H1 (cell line): Measurements from ENCODE around the gene PIEZO1. TPM values are rescaled to one million over a fixed set of nuclear protein-coding genes. Genes with fewer than 3 reads are reported as not detected.

Experiments used
- CTCF ChIA-PET: fragments of 300-600 bp; sonication (Branson Sonifier 250); formaldehyde crosslinking; loops from one replicate; lab custom pipeline; 2021; ENCODE audit not compliant: partially characterized antibody; lab: Charles Lee
- POLR2A ChIA-PET: fragments of 300-600 bp; sonication (Branson Sonifier 250); formaldehyde crosslinking; loops from one replicate; lab custom pipeline; 2021; ENCODE audit warnings: inconsistent platforms; ENCODE audit not compliant: partially characterized antibody; lab: Charles Lee
- DNase-seq, 2 experiments: peaks; one replicate each; pipeline versions ENCODE4 v3.0.0 to v3.0.0-alpha.2; 2010 to 2022; ENCODE audit warnings: low spot score in 2 of 2, low read depth in 1 of 2, mixed read lengths in 1 of 2
- FAIRE-seq: peaks from 2 replicates; lab custom pipeline; 2011; peaks lifted over from hg19 to GRCh38; lab: Jason Lieb, UNC
- H2AFZ ChIP-seq: 2 replicates; pipeline ENCODE4 v1.8.1; 2012; ENCODE audit warnings: low read length, inconsistent platforms
- H2AK5ac ChIP-seq: 2 replicates; pipeline ENCODE4 v1.6.1; 2013; ENCODE audit warnings: low read depth, low read length
- H2BK120ac ChIP-seq: replicated peaks from 2 replicates; pipeline ENCODE3; 2013; ENCODE audit warnings: low read depth, low read length, inconsistent platforms
- H2BK12ac ChIP-seq: 2 replicates; pipeline ENCODE4 v1.6.1; 2013; ENCODE audit warnings: low read depth, low read length
- H2BK15ac ChIP-seq: 2 replicates; pipeline ENCODE4 v1.6.1; 2013; ENCODE audit warnings: low read length
- H2BK20ac ChIP-seq: 2 replicates; pipeline ENCODE4 v1.6.1; 2013; ENCODE audit warnings: low read length
- H2BK5ac ChIP-seq: 2 replicates; pipeline ENCODE4 v1.6.1; 2013; ENCODE audit warnings: low read depth, low read length
- H3K14ac ChIP-seq: 2 replicates; pipeline ENCODE4 v1.6.1; 2013; ENCODE audit warnings: inconsistent platforms; ENCODE audit not compliant: insufficient read length
- H3K18ac ChIP-seq: 2 replicates; pipeline ENCODE4 v1.6.1; 2013; ENCODE audit warnings: low read length; ENCODE audit errors: extremely low read depth
- H3K23ac ChIP-seq: 2 replicates; pipeline ENCODE4 v1.6.1; 2013; ENCODE audit warnings: inconsistent platforms; ENCODE audit not compliant: insufficient read length
- H3K23me2 ChIP-seq: 2 replicates; pipeline ENCODE4 v1.6.1; 2013; ENCODE audit warnings: low read depth, low read length
- H3K27ac ChIP-seq: 2 replicates; pipeline ENCODE4 v1.6.1; 2011; ENCODE audit warnings: low read depth, low read length, inconsistent platforms
- H3K27me3 ChIP-seq, 4 experiments: replicated peaks in 1 of 4; 1 replicate in 1 of 4; 2 replicates in 3 of 4; pipeline versions ENCODE4 v1.6.1 to v1.8.1; 2011 to 2013; ENCODE audit warnings: low read length in 3 of 4, mild to moderate bottlenecking in 3 of 4, inconsistent platforms in 2 of 4, mixed read lengths in 2 of 4, moderate library complexity in 1 of 4; ENCODE audit not compliant: control insufficient read depth in 3 of 4, insufficient read depth in 3 of 4; ENCODE audit errors: extremely low read depth in 1 of 4
- H3K36me3 ChIP-seq, 4 experiments: 2 replicates each; pipeline versions ENCODE4 v1.6.1 to v1.8.1; 2011 to 2013; ENCODE audit warnings: mild to moderate bottlenecking in 4 of 4, low read length in 3 of 4, moderate library complexity in 2 of 4, control low read depth in 1 of 4, inconsistent platforms in 1 of 4; ENCODE audit not compliant: insufficient read depth in 4 of 4, control insufficient read depth in 2 of 4
- H3K4ac ChIP-seq: replicated peaks from 2 replicates; pipeline ENCODE3; 2013; ENCODE audit warnings: low read length, low read depth, mixed read lengths, inconsistent platforms; ENCODE audit not compliant: insufficient read length
- H3K4me1 ChIP-seq, 4 experiments: replicated peaks in 1 of 4; 1 replicate in 1 of 4; 2 replicates in 3 of 4; pipeline versions ENCODE4 v1.6.1 to v1.8.1; 2011 to 2013; ENCODE audit warnings: low read length in 3 of 4, inconsistent platforms in 2 of 4, mixed read lengths in 1 of 4; ENCODE audit not compliant: insufficient read depth in 4 of 4, control insufficient read depth in 3 of 4
- H3K4me2 ChIP-seq, 2 experiments: 2 replicates each; pipeline versions ENCODE4 v1.6.1 to v1.8.1; 2011 to 2013; ENCODE audit warnings: low read depth in 2 of 2, low read length in 2 of 2, control low read depth in 1 of 2, inconsistent platforms in 1 of 2, mild to moderate bottlenecking in 1 of 2; ENCODE audit not compliant: insufficient read depth in 1 of 2
- H3K4me3 ChIP-seq, 4 experiments: fragments of 200-600, 300-600 bp in 1 of 4; sonication (generic), shearing (Covaris generic), sonication (Bioruptor Twin) in 1 of 4; 2 replicates each; pipeline versions ENCODE4 v1.5.1 to v1.8.1; 2011 to 2016; ENCODE audit warnings: low read length in 4 of 4, low read depth in 3 of 4, control low read depth in 2 of 4, inconsistent platforms in 2 of 4, mild to moderate bottlenecking in 2 of 4, mixed read lengths in 1 of 4, moderate library complexity in 1 of 4; ENCODE audit not compliant: insufficient read depth in 2 of 4; ENCODE audit errors: extremely low read depth in 1 of 4
- H3K56ac ChIP-seq: replicated peaks from 2 replicates; pipeline ENCODE3; 2013; ENCODE audit warnings: low read depth, mild to moderate bottlenecking, mixed read lengths, low read length, inconsistent platforms; ENCODE audit not compliant: insufficient read length
- H3K79me1 ChIP-seq: 2 replicates; pipeline ENCODE4 v1.6.1; 2013; ENCODE audit warnings: low read depth, low read length, control low read depth
- H3K79me2 ChIP-seq, 2 experiments: 2 replicates each; pipeline versions ENCODE4 v1.6.1 to v1.8.1; 2012 to 2013; ENCODE audit warnings: low read length in 2 of 2, mild to moderate bottlenecking in 2 of 2, inconsistent platforms in 1 of 2; ENCODE audit not compliant: insufficient read depth in 2 of 2, control insufficient read depth in 1 of 2
- H3K9ac ChIP-seq, 4 experiments: replicated peaks in 1 of 4; 1 replicate in 1 of 4; 2 replicates in 3 of 4; pipeline versions ENCODE4 v1.6.1 to v1.8.1; 2011 to 2013; ENCODE audit warnings: low read depth in 3 of 4, low read length in 3 of 4, control low read depth in 2 of 4, mild to moderate bottlenecking in 2 of 4, moderate library complexity in 2 of 4, inconsistent platforms in 1 of 4; ENCODE audit errors: extremely low read depth in 1 of 4
- H3K9me3 ChIP-seq, 2 experiments: 2 replicates each; pipeline versions ENCODE4 v1.6.1 to v1.8.1; 2012 to 2013; ENCODE audit warnings: mild to moderate bottlenecking in 2 of 2, moderate library complexity in 2 of 2, control low read depth in 1 of 2, inconsistent platforms in 1 of 2, low read depth in 1 of 2, low read length in 1 of 2, mixed read lengths in 1 of 2; ENCODE audit not compliant: insufficient read depth in 2 of 2
- H4K20me1 ChIP-seq, 2 experiments: replicated peaks in 1 of 2; 2 replicates each; pipeline versions ENCODE3 to v1.8.1; 2011 to 2013; ENCODE audit warnings: inconsistent platforms in 2 of 2, low read length in 2 of 2, mild to moderate bottlenecking in 1 of 2; ENCODE audit not compliant: insufficient read depth in 2 of 2, control insufficient read depth in 1 of 2
- H4K5ac ChIP-seq: 2 replicates; pipeline ENCODE4 v1.6.1; 2013; ENCODE audit warnings: low read length, low read depth, mixed read lengths, inconsistent platforms; ENCODE audit not compliant: insufficient read length
- H4K8ac ChIP-seq: 2 replicates; pipeline ENCODE4 v1.8.0; 2013; ENCODE audit warnings: mild to moderate bottlenecking, moderate library complexity, low read length, inconsistent platforms; ENCODE audit not compliant: insufficient read depth; ENCODE audit errors: extremely low read depth
- H4K91ac ChIP-seq: replicated peaks from 2 replicates; pipeline ENCODE3; 2013; ENCODE audit warnings: low read length, mixed read lengths, inconsistent platforms; ENCODE audit not compliant: insufficient read length
- POLR2AphosphoS5 ChIP-seq: IDR thresholded peaks from 2 replicates; pipeline ENCODE4 v1.6.1; 2011; ENCODE audit warnings: low read depth, low read length
- TBP ChIP-seq: IDR thresholded peaks from 2 replicates; pipeline ENCODE4 v1.6.1; 2011; ENCODE audit warnings: low read depth, low read length, improper control_type of control experiment
- WGBS, 2 experiments: shearing (Covaris generic) in 1 of 2; methylation state at CpG; one replicate each; pipeline versions ENCODE4 v1.1.6 to v1.1.7; 2013 to 2015; ENCODE audit warnings: low lambda C conversion rate in 2 of 2, mixed read lengths in 2 of 2, inconsistent platforms in 1 of 2, low coverage in 1 of 2, missing lambda C conversion rate in 1 of 2; ENCODE audit not compliant: insufficient replicate concordance in 2 of 2, insufficient coverage in 1 of 2, insufficient read length in 1 of 2; ENCODE audit errors: extremely low coverage in 1 of 2, missing lambda C conversion rate in 1 of 2; 5-methylcytosine and 5-hydroxymethylcytosine counted together
- polyA plus RNA-seq, 7 experiments: library from polyadenylated mRNA; depleted of rRNA in 3 of 7; stranded (reverse) in 5 of 7; unstranded in 2 of 7; fragments of >200 nt in 5 of 7; fragments of 200-250 nt in 2 of 7; gene quantifications; 1 replicate in 5 of 7; 2 replicates in 1 of 7; 4 replicates in 1 of 7; pipeline versions ENCODE4 v1.2.1 to v1.2.3, GENCODE V29; 2011 to 2013; ENCODE audit warnings: missing spikeins in 2 of 7, mixed read lengths in 2 of 7
- total RNA-seq: library from RNA; stranded (reverse); fragmentation: NEBNext Ultra II Directional; extraction: Animal tissue kit (Norgen Biotek cat#: 25700); gene quantifications from 2 replicates; pipeline ENCODE4 v1.2.1, GENCODE V29; 2021

The PIEZO1 gene
- total and polyA plus RNA-seq, 2 of the 8 experiments (the other 6 are each of a cell fraction or from before 2014, with no cell fraction given), result 42.3 to 67.5 TPM

DNA sequence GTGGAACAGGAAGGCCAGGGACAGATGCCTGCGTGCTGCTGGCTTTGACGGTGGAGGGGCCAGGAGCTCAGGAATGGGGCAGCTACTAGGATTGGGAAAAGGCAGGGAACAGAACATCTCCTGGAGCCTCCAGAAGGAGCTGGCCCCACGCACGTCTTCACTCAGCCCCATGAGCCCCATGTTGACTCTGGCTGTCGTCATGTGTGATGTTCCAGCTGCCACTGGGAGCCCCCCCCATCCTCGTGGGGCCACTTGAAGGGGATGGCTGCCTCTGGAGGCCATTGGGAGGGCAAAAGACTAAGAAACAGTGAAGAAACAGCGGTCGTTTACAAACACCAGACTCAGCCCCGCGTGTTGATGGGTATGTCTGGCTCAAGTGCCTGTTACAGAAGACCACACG lies 45.2 kb upstream of the PIEZO1 start:
- Histone ChIP-seq H3K4me1 (0 out of 7 replicates have a peak, but pooled peaks cover 0 to 2% (median 0%) of the 10 kb centered on the region in 4 experiments), H3K4me2 (no peak overlapping the region), H2AFZ (no peak overlapping the region), H4K8ac (no peak overlapping the region), H3K23ac (no peak overlapping the region), H3K79me1 (0 out of 2 replicates have a peak, but pooled peaks cover 3% of the 10 kb centered on the region), H3K56ac (no peak overlapping the region), H4K91ac (no peak overlapping the region), H2BK120ac (no peak overlapping the region), H3K14ac (no peak overlapping the region), H3K27ac (no peak overlapping the region), H3K4ac (no peak overlapping the region), H3K79me2 (no peaks in the 10 kb centered on the region), H3K27me3 (no peaks in the 10 kb centered on the region), H2AK5ac (no peak overlapping the region), H2BK20ac (no peak overlapping the region), H4K5ac (no peak overlapping the region), H2BK5ac (no peak overlapping the region), H3K23me2 (no peaks in the 10 kb centered on the region), H2BK12ac (no peak overlapping the region), H3K36me3 (0 out of 8 replicates have a peak, but pooled peaks cover 0 to 3% (median under 1%) of the 10 kb centered on the region in 4 experiments), H3K4me3 (no peak overlapping the region), H2BK15ac (no peak overlapping the region), H4K20me1 (peaks cover 2 to 6% of the 10 kb centered on the region in 2 experiments), H3K9ac (no peak overlapping the region), H3K9me3 (no peaks in the 10 kb centered on the region), H3K18ac (no peak overlapping the region)
- CTCF ChIA-PET, result interaction anchor here (0.8 to 1.1 kb wide), 2 partner anchors 18 to 27 kb away, joined by 3 read pairs; partner anchors contain the start of gene APRT
- no peak for FAIRE-seq
- no peak for TF ChIP-seq POLR2AphosphoS5
- no peak for TF ChIP-seq TBP
- POLR2A ChIA-PET, result interaction anchor here (0.6 kb wide), 1 partner anchor 381 kb away, joined by 3 read pairs; no protein-coding TSS in a partner anchor
- 92% methylated on average over 11 of the region's 11 CpGs; no CpG with 5 or more reads in 1 of the 2 experiments for WGBS, 2 experiments
- DNase-seq, result no peak
